Measurements from ENCODE around the gene PRR3. TPM values are rescaled to one million over a fixed set of nuclear protein-coding genes. Genes with fewer than 3 reads are reported as not detected.

Gene PRR3
- total and polyA plus RNA-seq, 2 of the 13 experiments (the other 11 are each of a cell fraction or from before 2014, with no cell fraction given): 14.6 to 21.2 TPM

GRCh38 chr6:30530014-30530413 is 27.1 kb upstream of the PRR3 start (continued):
- TF ChIP-seq HMGXB3 (CRISPR knock-in tag; IDR thresholded peaks at IDR 0.05; ENCODE audit: borderline replicate concordance): no peak
- TF ChIP-seq ZNF589 (CRISPR knock-in tag; conservative IDR thresholded peaks at IDR 0.05): no peak
- TF ChIP-seq PLRG1 (conservative IDR thresholded peaks at IDR 0.05): no peak
- TF ChIP-seq TBX2 (CRISPR knock-in tag; IDR thresholded peaks at IDR 0.05; ENCODE audit: borderline replicate concordance): peak; percentile 59; the same call in 1 of the 2 replicates
- no peak for TF ChIP-seq RARA (CRISPR knock-in tag; IDR thresholded peaks at IDR 0.05)
- no peak for TF ChIP-seq ZBTB46 (CRISPR knock-in tag; IDR thresholded peaks at IDR 0.05; ENCODE audit: borderline replicate concordance)
- 0 out of 2 replicates have a peak, but pooled peaks have one; percentile 17 for TF ChIP-seq ARNTL (CRISPR knock-in tag; IDR thresholded peaks at IDR 0.05)
- no peak for TF ChIP-seq ZNF512B (CRISPR knock-in tag; IDR thresholded peaks at IDR 0.05; ENCODE audit: borderline replicate concordance)
- no peak for TF ChIP-seq SSRP1 (CRISPR knock-in tag; IDR thresholded peaks at IDR 0.05)
- peak; percentile 69 for TF ChIP-seq ARID5B (CRISPR knock-in tag; IDR thresholded peaks at IDR 0.05)
- no peak for TF ChIP-seq STAT5B (CRISPR knock-in tag; IDR thresholded peaks at IDR 0.05)
- TF ChIP-seq ELF4 (CRISPR knock-in tag; IDR thresholded peaks at IDR 0.05; ENCODE audit: borderline replicate concordance): no peak
- no peak for TF ChIP-seq HIC2 (CRISPR knock-in tag; IDR thresholded peaks at IDR 0.05; ENCODE audit: low read depth)
- no peak for TF ChIP-seq AGO2 (optimal IDR thresholded peaks at IDR 0.05; ENCODE audit: low read depth, low read length)
- no peak for TF ChIP-seq ARID2 (CRISPR knock-in tag; IDR thresholded peaks at IDR 0.05; ENCODE audit: borderline replicate concordance)
